HG02798 (cell line): ENCODE data around the gene PDSS1.
"Not testable (repeated sequence)": the region's sequence is repeated elsewhere in the genome, so short reads cannot be mapped to it uniquely, and the experiment has no call there.

Experiments used
- ATAC-seq: cut with Tn5 transposase; IDR thresholded peaks from one replicate; pipeline ENCODE4 v1.9.1; 2021; ENCODE audit warnings: mild to moderate bottlenecking; ENCODE audit not compliant: unreplicated experiment, poor library complexity

Gene PDSS1

DNA sequence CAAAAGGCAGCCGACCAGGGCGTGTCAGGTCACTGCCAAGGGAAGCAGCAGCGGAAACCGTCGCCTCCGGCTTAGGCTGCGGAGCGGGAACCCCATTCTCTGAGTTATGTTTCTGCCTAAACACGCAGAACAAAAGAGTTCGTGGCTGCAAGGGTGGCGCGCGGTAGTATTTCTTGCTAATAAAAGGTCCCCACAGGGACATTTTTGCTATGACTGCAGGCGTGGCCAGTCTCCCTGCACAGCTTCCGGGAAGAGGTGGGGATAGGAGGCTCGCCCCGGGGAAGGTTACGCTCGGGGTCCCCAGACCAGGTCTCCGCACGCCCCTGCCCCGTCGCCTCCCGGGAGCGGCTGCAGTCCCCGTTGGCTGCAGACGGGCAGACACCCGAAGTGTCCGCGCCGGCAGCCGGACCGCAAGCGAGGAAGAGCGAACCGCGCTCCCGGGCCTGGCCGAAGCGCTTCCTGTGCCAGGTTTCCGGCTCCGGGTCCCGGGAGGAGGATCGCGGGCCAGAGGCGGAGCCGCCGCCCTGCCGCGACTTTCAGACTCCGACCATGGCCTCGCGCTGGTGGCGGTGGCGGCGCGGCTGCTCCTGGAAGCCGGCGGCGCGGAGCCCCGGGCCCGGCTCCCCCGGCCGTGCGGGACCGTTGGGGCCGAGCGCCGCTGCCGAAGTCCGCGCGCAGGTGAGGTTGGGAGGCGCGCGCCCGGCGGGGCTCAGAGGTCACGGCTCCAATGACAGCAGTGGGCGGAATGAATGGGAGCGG lies at the start of gene PDSS1:
TSS of gene PDSS1 (plus strand) at position 539 of the 759 bp plus-strand sequence. CDS start at position 550, 11 bp downstream.
- ATAC-seq: peak; percentile 91

- not testable (repeated sequence) for ATAC-seq
Observed at GRCh38 chr10:26648245-26648636, 49.3 kb upstream of the PDSS1 start.

GRCh38 chr10:26650406-26650805 lies 47.1 kb upstream of the PDSS1 start:
- ATAC-seq: no peak

DNA sequence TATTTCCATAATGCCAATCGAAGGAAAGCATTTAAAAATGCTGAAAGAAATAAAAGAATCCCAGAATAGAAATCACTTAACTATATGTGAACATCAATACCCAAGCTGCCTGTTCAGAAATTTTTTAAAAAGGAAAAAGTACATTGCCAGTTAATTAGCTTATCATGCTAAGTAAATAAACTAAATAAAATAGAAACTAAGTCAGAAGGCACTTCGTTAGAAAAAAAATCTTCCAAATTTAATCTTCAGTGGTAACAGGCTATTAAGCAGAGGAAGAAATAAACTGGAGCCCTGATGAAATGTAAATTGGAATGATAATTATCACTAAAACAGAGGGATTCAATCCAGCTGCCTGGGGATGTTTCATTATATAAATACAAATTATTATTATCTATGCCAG lies 46.0 kb upstream of the PDSS1 start:
- not testable (repeated sequence) for ATAC-seq

DNA sequence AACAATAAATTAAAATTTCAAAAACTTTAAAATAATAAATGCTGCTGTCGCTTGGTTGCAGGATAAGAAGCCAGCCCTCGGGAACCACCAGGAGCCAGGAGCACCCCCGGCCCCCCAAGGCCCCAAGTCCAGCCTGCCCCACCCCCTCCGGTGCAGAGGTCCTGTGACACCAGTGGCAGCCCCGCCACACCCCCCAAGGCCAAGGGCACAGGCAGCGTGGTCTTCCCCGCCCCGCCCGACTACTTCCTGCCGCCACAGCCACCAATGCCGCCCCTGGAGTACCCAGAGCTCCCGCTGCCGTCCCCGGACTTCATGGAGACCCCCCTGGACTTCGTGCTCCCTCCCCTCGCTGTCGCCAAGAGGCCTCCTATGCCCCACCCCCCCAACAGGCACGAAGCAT lies 44.5 kb upstream of the PDSS1 start:
- no peak for ATAC-seq

- no peak for ATAC-seq
Observed at GRCh38 chr10:26655746-26656145, 41.8 kb upstream of the PDSS1 start.

DNA sequence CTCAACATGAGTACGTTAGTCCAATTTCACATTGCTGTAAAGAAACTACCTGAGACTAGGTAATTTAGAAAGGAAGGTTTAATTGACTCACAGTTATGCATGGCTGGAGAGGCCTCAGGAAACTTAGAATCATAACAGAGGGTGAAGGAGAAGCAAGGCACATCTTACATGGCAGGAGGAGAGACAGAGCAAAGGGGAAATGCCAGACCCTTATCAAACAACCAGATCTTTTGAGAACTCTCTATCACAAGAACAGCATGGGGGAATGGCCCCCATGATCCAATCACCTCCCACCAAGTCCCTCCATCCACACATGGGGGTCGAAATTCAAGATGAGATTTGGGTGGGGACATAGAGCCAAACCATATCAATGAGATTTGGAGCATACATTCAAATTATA lies 34.6 kb upstream of the PDSS1 start:
- ATAC-seq: no peak

DNA sequence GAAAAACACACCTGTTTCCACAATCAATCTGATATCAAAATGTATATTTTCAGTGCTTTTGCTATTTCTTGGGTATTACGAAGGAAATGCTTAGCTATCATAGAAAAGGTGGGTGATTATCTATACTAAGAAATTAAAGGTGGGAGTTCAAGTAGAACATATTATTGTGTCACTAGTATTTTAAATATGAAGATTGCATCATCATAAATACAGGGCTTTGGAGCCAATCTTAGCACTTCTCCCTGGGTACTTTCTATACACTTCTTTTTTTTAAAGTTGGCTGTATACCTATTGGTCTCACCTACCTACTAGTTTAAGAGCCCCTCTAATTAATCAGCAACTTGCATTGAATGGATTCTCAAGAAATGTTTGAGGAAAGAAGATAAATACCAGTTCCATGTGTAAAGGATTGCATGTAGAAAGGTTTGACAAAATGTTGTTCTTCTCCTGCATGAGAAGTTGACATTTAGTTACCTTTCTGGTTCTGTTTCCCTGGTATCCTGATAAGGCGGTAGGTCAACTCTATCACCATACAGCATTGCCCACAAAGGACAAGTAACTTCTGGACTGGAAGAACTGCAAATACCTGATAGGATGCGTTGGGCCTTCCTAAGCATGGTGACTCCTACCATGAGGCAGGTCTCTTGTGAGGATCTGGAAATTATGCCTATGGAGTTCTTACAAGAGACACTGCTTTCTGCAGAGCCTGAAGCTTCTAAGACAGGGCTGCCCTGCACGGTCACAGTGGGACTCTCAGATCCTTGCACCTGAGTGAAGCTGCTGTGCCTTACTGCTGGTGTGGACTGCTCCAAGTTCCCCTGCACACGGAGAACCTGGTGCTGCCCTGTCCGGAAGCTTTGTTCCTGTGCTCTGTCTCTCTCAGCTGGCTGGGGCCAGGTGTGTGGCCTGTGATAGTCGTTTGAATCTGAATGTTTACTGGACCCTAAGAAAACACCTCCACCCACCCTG lies 32.1 kb upstream of the PDSS1 start:
- ATAC-seq: no peak

DNA sequence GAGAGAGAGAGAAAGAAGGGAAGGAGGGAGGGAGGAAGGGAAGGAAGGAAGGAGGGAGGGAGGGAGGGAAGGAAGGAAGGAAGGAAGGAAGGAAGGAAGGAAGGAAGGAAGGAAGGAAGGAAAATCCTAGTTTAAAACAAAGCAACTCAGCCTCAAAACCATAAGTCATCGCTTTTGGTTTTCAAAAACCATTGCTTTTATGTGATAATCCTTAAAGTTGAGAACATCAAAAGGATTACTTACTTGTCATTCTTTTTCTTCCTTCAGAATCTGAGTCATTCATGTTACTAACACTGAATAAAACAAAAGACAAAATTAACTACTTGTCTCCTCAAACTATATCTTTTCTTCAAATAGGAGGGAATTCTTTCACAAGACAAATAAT lies 21.6 kb upstream of the PDSS1 start:
- ATAC-seq: no peak

DNA sequence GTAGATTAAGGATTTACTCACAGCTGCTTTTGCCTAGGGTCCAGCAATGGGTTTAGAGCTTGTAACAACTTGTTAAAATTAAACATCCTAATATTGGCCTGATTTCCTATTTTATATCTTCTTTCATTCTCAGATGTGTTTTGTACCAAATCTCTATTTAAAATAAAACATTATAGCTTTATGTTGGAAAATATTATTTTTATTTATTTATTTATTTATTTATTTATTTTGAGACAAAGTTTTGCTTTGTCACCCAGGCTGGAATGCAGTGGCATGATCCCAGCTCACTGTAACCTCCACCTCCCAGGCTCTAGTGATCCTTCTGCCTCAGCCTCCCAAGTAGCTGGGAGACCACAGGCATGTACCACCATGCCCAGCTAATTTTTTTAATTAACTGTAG lies 17.9 kb upstream of the PDSS1 start:
- no peak for ATAC-seq

GRCh38 chr10:26681076-26681475 lies 16.4 kb upstream of the PDSS1 start:
- no peak for ATAC-seq

DNA sequence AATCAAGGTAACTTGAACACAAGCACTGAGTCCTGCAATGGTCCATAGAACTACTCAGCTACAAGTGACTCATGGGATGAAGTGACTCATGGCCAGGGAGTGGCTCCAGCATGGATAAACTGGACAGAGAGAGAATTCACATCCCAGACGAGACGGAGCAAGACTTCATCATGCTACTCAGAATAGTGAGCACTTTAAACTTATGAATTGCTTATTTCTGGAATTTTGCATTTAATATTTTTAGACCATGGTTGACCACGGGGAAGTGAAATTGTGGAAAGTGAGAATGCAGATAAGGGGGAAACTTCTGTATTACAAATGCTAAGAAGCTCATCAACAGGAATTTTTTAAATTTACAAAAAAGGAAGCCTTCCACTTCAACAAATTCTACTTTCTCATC lies 15.5 kb upstream of the PDSS1 start:
- not testable (repeated sequence) for ATAC-seq

- ATAC-seq: no peak
Observed at GRCh38 chr10:26682931-26683330, 14.6 kb upstream of the PDSS1 start.

DNA sequence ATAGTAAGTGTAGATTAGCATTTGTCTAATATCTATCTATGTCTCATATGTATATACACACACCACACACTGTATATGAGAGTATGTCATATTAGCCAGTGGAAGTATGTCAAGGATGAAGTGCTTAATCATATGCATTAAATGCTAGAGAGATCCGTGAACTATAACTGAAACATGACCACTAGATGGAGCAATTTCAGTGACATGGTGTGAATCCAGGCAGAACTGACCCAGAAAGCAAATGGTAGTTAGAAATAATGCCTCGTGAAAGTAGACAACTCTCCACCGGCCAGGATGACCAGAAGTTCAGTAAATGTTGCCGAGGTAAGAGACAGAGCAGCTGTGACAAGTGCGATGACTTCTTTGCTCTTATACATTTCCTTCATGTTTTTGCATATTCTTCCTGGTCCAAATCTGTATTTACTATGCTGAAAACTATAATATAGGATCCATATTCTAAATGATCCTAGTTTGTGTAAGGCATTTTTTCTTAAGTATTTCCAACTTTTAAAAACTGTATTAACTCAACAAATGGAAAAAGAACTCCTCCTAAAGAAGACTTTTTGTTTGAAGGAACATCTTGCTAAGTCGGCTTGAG lies 12.7 kb upstream of the PDSS1 start:
- ATAC-seq: peak; percentile 95

- ATAC-seq: no peak
Observed at GRCh38 chr10:26685441-26685840, 12.1 kb upstream of the PDSS1 start.

GRCh38 chr10:26689399-26689798 lies 8.1 kb upstream of the PDSS1 start:
- no peak for ATAC-seq

- ATAC-seq: no peak
Observed at GRCh38 chr10:26690731-26691475, 6.6 kb upstream of the PDSS1 start.

DNA sequence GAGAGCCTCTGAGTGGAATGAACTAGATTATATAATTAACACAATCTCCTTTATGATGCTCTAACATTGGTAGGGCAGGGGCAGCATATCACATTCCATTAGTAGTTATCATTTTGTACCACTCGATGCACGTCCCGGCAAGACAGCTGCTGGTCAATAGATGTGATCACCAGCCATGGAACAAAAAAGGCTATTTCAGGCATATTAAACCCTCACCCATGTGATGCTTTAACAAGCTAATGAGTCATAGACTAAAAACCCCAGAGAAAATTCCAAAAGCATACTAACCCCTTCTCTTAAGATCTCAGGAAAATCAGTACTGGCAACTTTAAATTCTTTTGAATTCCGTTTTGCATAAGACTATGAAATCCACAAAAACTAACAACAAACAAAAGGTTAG lies 3.0 kb upstream of the PDSS1 start:
- ATAC-seq: not testable (repeated sequence)

- ATAC-seq: peak; percentile 1
Observed at GRCh38 chr10:26696786-26697162, 727 bp upstream of the PDSS1 start.

DNA sequence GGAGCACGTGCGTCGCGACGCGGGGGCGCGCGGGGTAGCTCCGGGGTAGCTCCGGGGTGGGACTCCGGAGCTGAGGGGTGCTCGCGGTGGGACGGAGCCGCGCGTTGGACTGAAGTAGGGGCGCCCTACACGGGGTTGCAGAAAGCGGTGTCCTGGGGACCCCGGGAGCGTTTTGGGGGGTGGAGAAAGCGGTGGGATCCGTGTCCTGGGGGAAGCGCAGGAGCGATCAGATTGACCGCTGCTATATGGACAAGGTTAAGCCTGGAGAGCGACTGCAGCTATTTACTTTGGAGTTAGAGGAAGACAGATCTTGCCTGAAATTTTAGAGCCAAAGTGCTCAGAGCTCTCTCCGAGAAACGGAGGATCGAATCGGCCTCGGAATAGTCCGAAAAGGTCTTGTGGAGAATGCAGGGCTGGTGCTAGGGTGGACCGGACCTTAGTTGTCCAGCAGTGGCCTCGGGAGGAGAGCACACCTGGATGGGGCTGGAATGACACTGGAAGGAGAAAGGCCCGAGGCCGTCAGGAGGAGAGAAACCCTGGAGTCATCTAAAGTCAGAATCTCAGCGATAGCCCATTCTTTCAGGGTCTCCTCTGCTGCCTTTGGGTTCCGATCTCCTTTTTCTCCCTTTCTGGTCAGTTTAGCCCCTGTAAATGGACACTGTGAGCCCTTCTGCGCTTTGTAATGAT lies 564 bp downstream of the PDSS1 start:
- ATAC-seq: no peak
